H1 (cell line): Measurements from ENCODE around the gene DEGS2. TPM values are rescaled to one million over a fixed set of nuclear protein-coding genes. Genes with fewer than 3 reads are reported as not detected.

ENCODE experiments used
- CTCF ChIA-PET: fragments of 300-600 bp; sonication (Branson Sonifier 250); formaldehyde crosslinking; loops from one replicate; lab custom pipeline; 2021; ENCODE audit not compliant: partially characterized antibody; lab: Charles Lee
- POLR2A ChIA-PET: fragments of 300-600 bp; sonication (Branson Sonifier 250); formaldehyde crosslinking; loops from one replicate; lab custom pipeline; 2021; ENCODE audit warnings: inconsistent platforms; ENCODE audit not compliant: partially characterized antibody; lab: Charles Lee
- DNase-seq, 2 experiments: peaks; one replicate each; pipeline versions ENCODE4 v3.0.0 to v3.0.0-alpha.2; 2010 to 2022; ENCODE audit warnings: low spot score in 2 of 2, low read depth in 1 of 2, mixed read lengths in 1 of 2
- FAIRE-seq: peaks from 2 replicates; lab custom pipeline; 2011; peaks lifted over from hg19 to GRCh38; lab: Jason Lieb, UNC
- H2AFZ ChIP-seq: 2 replicates; pipeline ENCODE4 v1.8.1; 2012; ENCODE audit warnings: low read length, inconsistent platforms
- H2AK5ac ChIP-seq: 2 replicates; pipeline ENCODE4 v1.6.1; 2013; ENCODE audit warnings: low read depth, low read length
- H2BK120ac ChIP-seq: replicated peaks from 2 replicates; pipeline ENCODE3; 2013; ENCODE audit warnings: low read depth, low read length, inconsistent platforms
- H2BK12ac ChIP-seq: 2 replicates; pipeline ENCODE4 v1.6.1; 2013; ENCODE audit warnings: low read depth, low read length
- H2BK15ac ChIP-seq: 2 replicates; pipeline ENCODE4 v1.6.1; 2013; ENCODE audit warnings: low read length
- H2BK20ac ChIP-seq: 2 replicates; pipeline ENCODE4 v1.6.1; 2013; ENCODE audit warnings: low read length
- H2BK5ac ChIP-seq: 2 replicates; pipeline ENCODE4 v1.6.1; 2013; ENCODE audit warnings: low read depth, low read length
- H3K14ac ChIP-seq: 2 replicates; pipeline ENCODE4 v1.6.1; 2013; ENCODE audit warnings: inconsistent platforms; ENCODE audit not compliant: insufficient read length
- H3K18ac ChIP-seq: 2 replicates; pipeline ENCODE4 v1.6.1; 2013; ENCODE audit warnings: low read length; ENCODE audit errors: extremely low read depth
- H3K23ac ChIP-seq: 2 replicates; pipeline ENCODE4 v1.6.1; 2013; ENCODE audit warnings: inconsistent platforms; ENCODE audit not compliant: insufficient read length
- H3K23me2 ChIP-seq: 2 replicates; pipeline ENCODE4 v1.6.1; 2013; ENCODE audit warnings: low read depth, low read length
- H3K27ac ChIP-seq: 2 replicates; pipeline ENCODE4 v1.6.1; 2011; ENCODE audit warnings: low read depth, low read length, inconsistent platforms
- H3K27me3 ChIP-seq, 4 experiments: replicated peaks in 1 of 4; 1 replicate in 1 of 4; 2 replicates in 3 of 4; pipeline versions ENCODE4 v1.6.1 to v1.8.1; 2011 to 2013; ENCODE audit warnings: low read length in 3 of 4, mild to moderate bottlenecking in 3 of 4, inconsistent platforms in 2 of 4, mixed read lengths in 2 of 4, moderate library complexity in 1 of 4; ENCODE audit not compliant: control insufficient read depth in 3 of 4, insufficient read depth in 3 of 4; ENCODE audit errors: extremely low read depth in 1 of 4
- H3K36me3 ChIP-seq, 4 experiments: 2 replicates each; pipeline versions ENCODE4 v1.6.1 to v1.8.1; 2011 to 2013; ENCODE audit warnings: mild to moderate bottlenecking in 4 of 4, low read length in 3 of 4, moderate library complexity in 2 of 4, control low read depth in 1 of 4, inconsistent platforms in 1 of 4; ENCODE audit not compliant: insufficient read depth in 4 of 4, control insufficient read depth in 2 of 4
- H3K4ac ChIP-seq: replicated peaks from 2 replicates; pipeline ENCODE3; 2013; ENCODE audit warnings: low read length, low read depth, mixed read lengths, inconsistent platforms; ENCODE audit not compliant: insufficient read length
- H3K4me1 ChIP-seq, 4 experiments: replicated peaks in 1 of 4; 1 replicate in 1 of 4; 2 replicates in 3 of 4; pipeline versions ENCODE4 v1.6.1 to v1.8.1; 2011 to 2013; ENCODE audit warnings: low read length in 3 of 4, inconsistent platforms in 2 of 4, mixed read lengths in 1 of 4; ENCODE audit not compliant: insufficient read depth in 4 of 4, control insufficient read depth in 3 of 4
- H3K4me2 ChIP-seq, 2 experiments: 2 replicates each; pipeline versions ENCODE4 v1.6.1 to v1.8.1; 2011 to 2013; ENCODE audit warnings: low read depth in 2 of 2, low read length in 2 of 2, control low read depth in 1 of 2, inconsistent platforms in 1 of 2, mild to moderate bottlenecking in 1 of 2; ENCODE audit not compliant: insufficient read depth in 1 of 2
- H3K4me3 ChIP-seq, 4 experiments: fragments of 200-600, 300-600 bp in 1 of 4; sonication (generic), shearing (Covaris generic), sonication (Bioruptor Twin) in 1 of 4; 2 replicates each; pipeline versions ENCODE4 v1.5.1 to v1.8.1; 2011 to 2016; ENCODE audit warnings: low read length in 4 of 4, low read depth in 3 of 4, control low read depth in 2 of 4, inconsistent platforms in 2 of 4, mild to moderate bottlenecking in 2 of 4, mixed read lengths in 1 of 4, moderate library complexity in 1 of 4; ENCODE audit not compliant: insufficient read depth in 2 of 4; ENCODE audit errors: extremely low read depth in 1 of 4
- H3K56ac ChIP-seq: replicated peaks from 2 replicates; pipeline ENCODE3; 2013; ENCODE audit warnings: low read depth, mild to moderate bottlenecking, mixed read lengths, low read length, inconsistent platforms; ENCODE audit not compliant: insufficient read length
- H3K79me1 ChIP-seq: 2 replicates; pipeline ENCODE4 v1.6.1; 2013; ENCODE audit warnings: low read depth, low read length, control low read depth
- H3K79me2 ChIP-seq, 2 experiments: 2 replicates each; pipeline versions ENCODE4 v1.6.1 to v1.8.1; 2012 to 2013; ENCODE audit warnings: low read length in 2 of 2, mild to moderate bottlenecking in 2 of 2, inconsistent platforms in 1 of 2; ENCODE audit not compliant: insufficient read depth in 2 of 2, control insufficient read depth in 1 of 2
- H3K9ac ChIP-seq, 4 experiments: replicated peaks in 1 of 4; 1 replicate in 1 of 4; 2 replicates in 3 of 4; pipeline versions ENCODE4 v1.6.1 to v1.8.1; 2011 to 2013; ENCODE audit warnings: low read depth in 3 of 4, low read length in 3 of 4, control low read depth in 2 of 4, mild to moderate bottlenecking in 2 of 4, moderate library complexity in 2 of 4, inconsistent platforms in 1 of 4; ENCODE audit errors: extremely low read depth in 1 of 4
- H3K9me3 ChIP-seq, 2 experiments: 2 replicates each; pipeline versions ENCODE4 v1.6.1 to v1.8.1; 2012 to 2013; ENCODE audit warnings: mild to moderate bottlenecking in 2 of 2, moderate library complexity in 2 of 2, control low read depth in 1 of 2, inconsistent platforms in 1 of 2, low read depth in 1 of 2, low read length in 1 of 2, mixed read lengths in 1 of 2; ENCODE audit not compliant: insufficient read depth in 2 of 2
- H4K20me1 ChIP-seq, 2 experiments: replicated peaks in 1 of 2; 2 replicates each; pipeline versions ENCODE3 to v1.8.1; 2011 to 2013; ENCODE audit warnings: inconsistent platforms in 2 of 2, low read length in 2 of 2, mild to moderate bottlenecking in 1 of 2; ENCODE audit not compliant: insufficient read depth in 2 of 2, control insufficient read depth in 1 of 2
- H4K5ac ChIP-seq: 2 replicates; pipeline ENCODE4 v1.6.1; 2013; ENCODE audit warnings: low read length, low read depth, mixed read lengths, inconsistent platforms; ENCODE audit not compliant: insufficient read length
- H4K8ac ChIP-seq: 2 replicates; pipeline ENCODE4 v1.8.0; 2013; ENCODE audit warnings: mild to moderate bottlenecking, moderate library complexity, low read length, inconsistent platforms; ENCODE audit not compliant: insufficient read depth; ENCODE audit errors: extremely low read depth
- H4K91ac ChIP-seq: replicated peaks from 2 replicates; pipeline ENCODE3; 2013; ENCODE audit warnings: low read length, mixed read lengths, inconsistent platforms; ENCODE audit not compliant: insufficient read length
- BACH1 ChIP-seq: IDR thresholded peaks from 2 replicates; pipeline ENCODE4 v1.6.1; 2012; ENCODE audit warnings: low read length, improper control_type of control experiment
- CBX5 ChIP-seq: fragments of 300-800, 300-1000 bp; sonication (generic); IDR thresholded peaks from 2 replicates; pipeline ENCODE4 v1.7.1; 2016; ENCODE audit warnings: antibody characterized with exemption, low read length, low read depth
- CBX8 ChIP-seq: fragments of 300-800, 300-1000 bp; sonication (generic); IDR thresholded peaks from 2 replicates; pipeline ENCODE4 v1.7.1; 2016; ENCODE audit warnings: low read depth, low read length, borderline replicate concordance
- CEBPB ChIP-seq: IDR thresholded peaks from 2 replicates; pipeline ENCODE4 v1.6.1; 2012; ENCODE audit warnings: low read depth, low read length
- CHD2 ChIP-seq: IDR thresholded peaks from 2 replicates; pipeline ENCODE4 v1.6.1; 2012; ENCODE audit warnings: low read length, improper control_type of control experiment
- EZH2 ChIP-seq: fragments of 200-600 bp; sonication (generic); IDR thresholded peaks from 2 replicates; pipeline ENCODE4 v1.7.1; 2012; ENCODE audit warnings: low read depth, mild to moderate bottlenecking, moderate library complexity, low read length, inconsistent platforms; ENCODE audit not compliant: severe bottlenecking
- KDM4A ChIP-seq: IDR thresholded peaks from one replicate; pipeline ENCODE4 v1.7.1; 2012; ENCODE audit warnings: low read depth, mild to moderate bottlenecking, moderate library complexity, low read length, inconsistent platforms; ENCODE audit not compliant: severe bottlenecking
- KDM5A ChIP-seq: fragments of 200-600 bp; IDR thresholded peaks from 2 replicates; pipeline ENCODE4 v1.7.1; 2012; ENCODE audit warnings: mild to moderate bottlenecking, low read length, inconsistent platforms, mixed read lengths
- RAD21 ChIP-seq, 2 experiments: IDR thresholded peaks in 1 of 2; conservative IDR thresholded peaks in 1 of 2; 2 replicates each; pipeline ENCODE4 v1.6.1; 2011; ENCODE audit warnings: low read depth in 2 of 2, low read length in 2 of 2, improper control_type of control experiment in 1 of 2, inconsistent platforms in 1 of 2, mild to moderate bottlenecking in 1 of 2, moderate library complexity in 1 of 2
- RFX5 ChIP-seq: IDR thresholded peaks from 2 replicates; pipeline ENCODE4 v1.6.1; 2011; ENCODE audit warnings: low read depth, low read length, improper control_type of control experiment, borderline replicate concordance
- RXRA ChIP-seq: IDR thresholded peaks from 2 replicates; pipeline ENCODE4 v1.6.1; 2011; ENCODE audit warnings: low read depth, mild to moderate bottlenecking, low read length, moderate library complexity; ENCODE audit not compliant: insufficient read depth
- ZNF274 ChIP-seq: IDR thresholded peaks from 2 replicates; pipeline ENCODE4 v1.7.0; 2012; ENCODE audit warnings: low read length, borderline replicate concordance; ENCODE audit errors: extremely low read depth
- WGBS, 2 experiments: shearing (Covaris generic) in 1 of 2; methylation state at CpG; one replicate each; pipeline versions ENCODE4 v1.1.6 to v1.1.7; 2013 to 2015; ENCODE audit warnings: low lambda C conversion rate in 2 of 2, mixed read lengths in 2 of 2, inconsistent platforms in 1 of 2, low coverage in 1 of 2, missing lambda C conversion rate in 1 of 2; ENCODE audit not compliant: insufficient replicate concordance in 2 of 2, insufficient coverage in 1 of 2, insufficient read length in 1 of 2; ENCODE audit errors: extremely low coverage in 1 of 2, missing lambda C conversion rate in 1 of 2; 5-methylcytosine and 5-hydroxymethylcytosine counted together
- polyA plus RNA-seq, 7 experiments: library from polyadenylated mRNA; depleted of rRNA in 3 of 7; stranded (reverse) in 5 of 7; unstranded in 2 of 7; fragments of >200 nt in 5 of 7; fragments of 200-250 nt in 2 of 7; gene quantifications; 1 replicate in 5 of 7; 2 replicates in 1 of 7; 4 replicates in 1 of 7; pipeline versions ENCODE4 v1.2.1 to v1.2.3, GENCODE V29; 2011 to 2013; ENCODE audit warnings: missing spikeins in 2 of 7, mixed read lengths in 2 of 7
- total RNA-seq: library from RNA; stranded (reverse); fragmentation: NEBNext Ultra II Directional; extraction: Animal tissue kit (Norgen Biotek cat#: 25700); gene quantifications from 2 replicates; pipeline ENCODE4 v1.2.1, GENCODE V29; 2021

Gene DEGS2
- total and polyA plus RNA-seq, 2 of the 8 experiments (the other 6 are each of a cell fraction or from before 2014, with no cell fraction given) = 0.61 to 0.82 TPM

- no peak overlapping the region for H2BK12ac ChIP-seq
- H3K4me2 ChIP-seq = no peak overlapping the region
- TF ChIP-seq KDM4A = no peak
- no peak for TF ChIP-seq CEBPB
- no peak for TF ChIP-seq CBX5
- no peak for TF ChIP-seq BACH1
- TF ChIP-seq RFX5 = no peak
- TF ChIP-seq CBX8 = no peak
- TF ChIP-seq ZNF274 = no peak
- TF ChIP-seq KDM5A = no peak
- TF ChIP-seq CHD2 = no peak
- no peak for TF ChIP-seq RXRA
- no peak for TF ChIP-seq EZH2
- no peak for TF ChIP-seq RAD21 (IDR thresholded peaks at IDR 0.05 in 1 of 2, conservative IDR thresholded peaks at IDR 0.05 in 1 of 2; ENCODE audit: low read depth in 2 of 2, low read length in 2 of 2)
Measured at GRCh38 chr14:100103250-100104005, 56.0 kb downstream of the DEGS2 start.

More at GRCh38 chr14:100103250-100104005, 56.0 kb downstream of the DEGS2 start:
- Histone ChIP-seq H3K18ac (no peak overlapping the region), H3K27ac (no peak overlapping the region), H4K91ac (no peak overlapping the region), H4K8ac (no peak overlapping the region), H2AK5ac (peak overlapping the region; percentile 8; the same call in 1 of the 2 replicates), H3K79me2 (no peaks in the 10 kb centered on the region), H3K9ac (no peak overlapping the region), H3K23me2 (no peaks in the 10 kb centered on the region), H3K79me1 (peaks cover 2% of the 10 kb centered on the region; the same call in 1 of the 2 replicates), H3K56ac (no peak overlapping the region), H2BK5ac (no peak overlapping the region), H3K4me1 (no peaks in the 10 kb centered on the region), H3K4me3 (no peak overlapping the region), H2AFZ (no peak overlapping the region), H3K27me3 (no peaks in the 10 kb centered on the region), H3K23ac (no peak overlapping the region), H2BK20ac (no peak overlapping the region), H4K20me1 (peaks cover 2 to 3% of the 10 kb centered on the region in 2 experiments), H4K5ac (no peak overlapping the region), H3K9me3 (no peaks in the 10 kb centered on the region), H3K4ac (no peak overlapping the region), H2BK15ac (no peak overlapping the region), H2BK120ac (no peak overlapping the region), H3K36me3 (peaks cover 0 to 3% (median 0%) of the 10 kb centered on the region in 4 experiments; a peak in 1 of 8 replicates), H3K14ac (no peak overlapping the region)
- POLR2A ChIA-PET = interaction anchor here (1.5 kb wide), 1 partner anchor 132 kb away, joined by 3 read pairs; no protein-coding TSS in a partner anchor
- DNase-seq = no peak
- 83% methylated on average over 10 of the region's 10 CpGs; no CpG with 5 or more reads in 1 of the 2 experiments for WGBS, 2 experiments
- no peak for FAIRE-seq
- CTCF ChIA-PET = interaction anchor here (0.6 to 10.6 kb wide), 15 partner anchors 7 to 205 kb away, joined by 3 to 240 read pairs (median 5); partner anchors contain the start of gene EVL
